Astrocyte (in vitro differentiated cells and primary cell): Measurements from ENCODE around the gene ZNF844. TPM values are rescaled to one million over a fixed set of nuclear protein-coding genes. Genes with fewer than 3 reads are reported as not detected.

Experiments
- total RNA-seq: library from RNA; stranded (reverse); gene quantifications from 2 replicates; pipeline ENCODE4 v1.2.1, GENCODE V29; 2021

The ZNF844 gene
- total RNA-seq, 1 donor from 2014 or later, result not detected

Other genes starting within 250 kb of the ZNF844 start
- not detected in 2 replicates for gene ZNF439, start 216.0 kb upstream of the ZNF844 start, total RNA-seq
- gene ZNF69, start 176.9 kb upstream of the ZNF844 start, total RNA-seq, result not detected in 2 replicates
- gene ZNF700, start 139.6 kb upstream of the ZNF844 start, total RNA-seq, result not detected in 2 replicates
- not detected in 2 replicates for gene ZNF763, start 99.7 kb upstream of the ZNF844 start, total RNA-seq
- gene ZNF433, start 29.1 kb upstream of the ZNF844 start, total RNA-seq, result not detected in 2 replicates
- not detected in 2 replicates for gene ZNF878, start 11.8 kb upstream of the ZNF844 start, total RNA-seq
- 7.5 and 8.2 TPM in 2 replicates for gene ZNF20, start 75.6 kb downstream of the ZNF844 start, total RNA-seq
- 13.7 and 16.1 TPM in 2 replicates for gene ZNF625, start 92.0 kb downstream of the ZNF844 start, total RNA-seq
- gene ZNF136, start 98.4 kb downstream of the ZNF844 start, total RNA-seq, result 8.3 and 11.1 TPM in 2 replicates
- gene ZNF44, start 230.2 kb downstream of the ZNF844 start, total RNA-seq, result 0.09 TPM in 1 of 2 replicates, not detected in the other